Measurements from ENCODE around the gene OR13F1.
"Not testable (repeated sequence)": the region's sequence is repeated elsewhere in the genome, so short reads cannot be mapped to it uniquely, and the experiment has no call there.

Gene OR13F1

GRCh38 chr9:104503963-104504362 lies at the start of gene OR13F1:
Gene OR13F1, plus strand, starts transcription at chr9:104504263. Its CDS starts 0 bp downstream, at chr9:104504263.
- FAIRE-seq, result no peak

GRCh38 chr9:104456831-104457230 lies 47.2 kb upstream of the OR13F1 start:
- no peak for FAIRE-seq

GRCh38 chr9:104463864-104464263 lies 40.2 kb upstream of the OR13F1 start:
- no peak for FAIRE-seq

GRCh38 chr9:104468261-104468660 lies 35.8 kb upstream of the OR13F1 start:
- FAIRE-seq, result no peak

- FAIRE-seq, result no peak
Measured at GRCh38 chr9:104482921-104483570, 21.0 kb upstream of the OR13F1 start.

- FAIRE-seq, result no peak
Measured at GRCh38 chr9:104485014-104485413, 19.0 kb upstream of the OR13F1 start.

GRCh38 chr9:104494808-104495207 lies 9.3 kb upstream of the OR13F1 start:
- FAIRE-seq, result no peak

GRCh38 chr9:104503440-104503839 lies 623 bp upstream of the OR13F1 start:
- no peak for FAIRE-seq

GRCh38 chr9:104506565-104506964 lies 2.5 kb downstream of the OR13F1 start:
- no peak for FAIRE-seq

- FAIRE-seq, result no peak
Measured at GRCh38 chr9:104514901-104515300, 10.8 kb downstream of the OR13F1 start.

GRCh38 chr9:104520241-104520640 lies 16.2 kb downstream of the OR13F1 start:
- FAIRE-seq, result not testable (repeated sequence)

GRCh38 chr9:104527109-104527508 lies 23.0 kb downstream of the OR13F1 start, which contains the start of gene OR13C4:
Gene OR13C4, minus strand, starts transcription at chr9:104527209. Its CDS starts 0 bp downstream, at chr9:104527209.
- FAIRE-seq, result no peak

- no peak for FAIRE-seq
Measured at GRCh38 chr9:104536756-104537155, 32.7 kb downstream of the OR13F1 start, which contains the start of gene OR13C3. Gene OR13C3, minus strand, starts transcription at chr9:104536856. Its CDS starts 133 bp downstream, at chr9:104536723.

- FAIRE-seq, result no peak
Measured at GRCh38 chr9:104539275-104539674, 35.2 kb downstream of the OR13F1 start.

GRCh38 chr9:104544644-104545043 lies 40.6 kb downstream of the OR13F1 start:
- no peak for FAIRE-seq

- no peak for FAIRE-seq
Measured at GRCh38 chr9:104553261-104553660, 49.2 kb downstream of the OR13F1 start.

Measured in TTC549 (cell line).